ENCODE data around the gene KCNG2. TPM values are rescaled to one million over a fixed set of nuclear protein-coding genes. Genes with fewer than 3 reads are reported as not detected.

Gene KCNG2
- total and polyA plus RNA-seq, 4 donors: 0.03 to 0.23 (median 0.08) TPM; not detected in 1

- DNase-seq (ENCODE audit: low spot score): no peak
- H3K27me3 ChIP-seq (ENCODE audit: control insufficient read depth in 4 of 4, insufficient read depth in 4 of 4, low read length in 3 of 4): peaks cover 0 to 2% (median 2%) of the 10 kb centered on the region in 4 donors
- no peak overlapping the region for H3K4me3 ChIP-seq (ENCODE audit: low read depth in 1 of 3, low read length in 3 of 3)
- H3K36me3 ChIP-seq (ENCODE audit: control insufficient read depth in 4 of 4, insufficient read depth in 3 of 4, low read depth in 1 of 4, low read length in 3 of 4): no peaks in the 10 kb centered on the region
- H3K4me1 ChIP-seq (ENCODE audit: control insufficient read depth in 4 of 4, insufficient read depth in 4 of 4, low read length in 3 of 4): no peaks in the 10 kb centered on the region
- no peak overlapping the region for H3K9ac ChIP-seq (ENCODE audit: low read depth in 1 of 2, low read length in 2 of 2)
- no peak overlapping the region for H3K27ac ChIP-seq (ENCODE audit: low read depth in 1 of 2, low read length in 2 of 2)
- peaks cover 0 to 4% (median 0%) of the 10 kb centered on the region in 4 donors for H3K9me3 ChIP-seq (ENCODE audit: control insufficient read depth in 4 of 4, low read length in 3 of 4)
- WGBS: 90% methylated on average over 7 of the region's 7 CpGs
- TF ChIP-seq EGR1 (IDR thresholded peaks at IDR 0.05; ENCODE audit: low read depth in 2 of 2) (no peak), RXRA (IDR thresholded peaks at IDR 0.05) (no peak), ZBTB33 (IDR thresholded peaks at IDR 0.05) (no peak)
Observed at GRCh38 chr18:79851489-79851888, 53.8 kb downstream of the KCNG2 start.

- Histone ChIP-seq H3K9ac (ENCODE audit: low read depth in 1 of 2, low read length in 2 of 2) (no peak overlapping the region), H3K27me3 (ENCODE audit: control insufficient read depth in 4 of 4, insufficient read depth in 4 of 4, low read length in 3 of 4) (peaks cover 0 to 4% (median 2%) of the 10 kb centered on the region in 4 donors), H3K4me1 (ENCODE audit: control insufficient read depth in 4 of 4, insufficient read depth in 4 of 4, low read length in 3 of 4) (no peaks in the 10 kb centered on the region), H3K36me3 (ENCODE audit: control insufficient read depth in 4 of 4, insufficient read depth in 3 of 4, low read depth in 1 of 4, low read length in 3 of 4) (no peaks in the 10 kb centered on the region), H3K27ac (ENCODE audit: low read depth in 1 of 2, low read length in 2 of 2) (no peak overlapping the region), H3K4me3 (ENCODE audit: low read depth in 1 of 3, low read length in 3 of 3) (no peak overlapping the region), H3K9me3 (ENCODE audit: control insufficient read depth in 4 of 4, low read length in 3 of 4) (peaks cover 0 to 4% (median 0%) of the 10 kb centered on the region in 4 donors)
- WGBS: 87% methylated on average over 25 of the region's 25 CpGs
- peak; percentile 20 for DNase-seq (ENCODE audit: low spot score)
- TF ChIP-seq MAX (IDR thresholded peaks at IDR 0.05) (no peak), RAD21 (IDR thresholded peaks at IDR 0.05) (no peak), FOXA1 (IDR thresholded peaks at IDR 0.05) (no peak), REST (IDR thresholded peaks at IDR 0.05) (no peak), YY1 (IDR thresholded peaks at IDR 0.05) (no peak), EGR1 (IDR thresholded peaks at IDR 0.05; ENCODE audit: low read depth in 2 of 2) (no peak), NR2F2 (IDR thresholded peaks at IDR 0.05) (no peak), FOXA2 (IDR thresholded peaks at IDR 0.05) (no peak), RXRA (IDR thresholded peaks at IDR 0.05) (no peak), GABPA (IDR thresholded peaks at IDR 0.05 in 1 of 2, conservative IDR thresholded peaks at IDR 0.05 in 1 of 2) (no peak), ZBTB33 (IDR thresholded peaks at IDR 0.05) (no peak), HNF4A (conservative IDR thresholded peaks at IDR 0.05) (no peak), HNF4G (IDR thresholded peaks at IDR 0.05) (no peak), TAF1 (conservative IDR thresholded peaks at IDR 0.05) (no peak), SP1 (IDR thresholded peaks at IDR 0.05) (no peak), JUND (IDR thresholded peaks at IDR 0.05) (no peak), ATF3 (IDR thresholded peaks at IDR 0.05) (no peak), CTCF (IDR thresholded peaks at IDR 0.05; ENCODE audit: low read depth, low read length, missing input control) (no peak)
Observed at GRCh38 chr18:79851950-79852349, 54.2 kb downstream of the KCNG2 start.

Data from liver (tissue), 9 donors.